ENCODE measurements around the gene NMB. TPM values are rescaled to one million over a fixed set of nuclear protein-coding genes. Genes with fewer than 3 reads are reported as not detected.

Gene NMB
- total RNA-seq, 1 experiment from 2014 or later = 11.5 TPM

GRCh38 chr15:84699538-84700191 lies 41.7 kb upstream of the NMB start:
- Mint-ChIP-seq H3K4me1 (no peaks in the 10 kb centered on the region), H3K4me3 (no peak overlapping the region), H3K9me3 (no peaks in the 10 kb centered on the region), H3K36me3 (ENCODE audit: insufficient read depth in 1 of 3, low read depth in 3 of 3) (peaks cover 0 to 6% (median 0%) of the 10 kb centered on the region in 3 experiments; a peak in 2 of 7 replicates), H3K27ac (peak overlapping the region in 2 of 3 experiments; percentile 44 to 46; a peak in 5 of 7 replicates), H3K27me3 (ENCODE audit: low read depth) (no peaks in the 10 kb centered on the region)
- Histone ChIP-seq H2BK12ac (ENCODE audit: insufficient read length, low read depth, low read length) (no peak overlapping the region), H2AFZ (ENCODE audit: low read length) (no peak overlapping the region), H3K56ac (ENCODE audit: insufficient read length, low read depth, low read length) (no peak overlapping the region), H3K14ac (ENCODE audit: insufficient read depth, low read length) (no peak overlapping the region), H3K9ac (ENCODE audit: extremely low read depth, insufficient read length, low read length) (no peak overlapping the region), H2BK20ac (ENCODE audit: low read depth, low read length, poor library complexity, severe bottlenecking) (no peak overlapping the region), H4K20me1 (ENCODE audit: control insufficient read depth, insufficient read depth, insufficient read length) (no peaks in the 10 kb centered on the region), H2BK15ac (ENCODE audit: low read depth, low read length) (no peak overlapping the region), H4K8ac (replicated peaks; ENCODE audit: insufficient read length, low read depth, low read length) (no peak overlapping the region), H3K23me2 (ENCODE audit: insufficient read length, low read depth, low read length, poor library complexity, severe bottlenecking) (no peaks in the 10 kb centered on the region), H3K4me2 (ENCODE audit: insufficient read depth, insufficient read length, low read length) (no peak overlapping the region), H3K18ac (ENCODE audit: insufficient read length, low read depth, low read length) (no peak overlapping the region), H3K4ac (ENCODE audit: low read depth, low read length) (no peak overlapping the region), H2BK5ac (ENCODE audit: insufficient read length, low read length) (no peak overlapping the region), H3K9me3 (ENCODE audit: control insufficient read depth, low read depth, low read length) (no peaks in the 10 kb centered on the region), H3K27me3 (ENCODE audit: insufficient read depth, low read length) (no peaks in the 10 kb centered on the region), H3K27ac (ENCODE audit: insufficient read length, low read depth, low read length) (no peak overlapping the region), H4K91ac (ENCODE audit: insufficient read length, low read depth, low read length) (no peak overlapping the region), H3T11ph (ENCODE audit: low read length) (no peak overlapping the region), H3K79me2 (ENCODE audit: insufficient read depth, low read length) (peaks cover 30% of the 10 kb centered on the region; the same call in 1 of the 2 replicates), H3K79me1 (ENCODE audit: insufficient read depth, low read depth, low read length, poor library complexity, severe bottlenecking) (peaks cover 9% of the 10 kb centered on the region), H2BK120ac (ENCODE audit: low read depth, low read length, poor library complexity, severe bottlenecking) (no peak overlapping the region), H2AK5ac (ENCODE audit: insufficient read length, low read length) (no peak overlapping the region), H3K23ac (ENCODE audit: insufficient read length, low read depth, low read length) (no peak overlapping the region), H4K5ac (ENCODE audit: insufficient read length, low read depth, low read length) (no peak overlapping the region), H3K4me1 (ENCODE audit: insufficient read depth, low read length) (no peaks in the 10 kb centered on the region)
- WGBS (ENCODE audit: extremely low coverage, insufficient read length, low lambda C conversion rate) = no CpG with 5 or more reads among the region's 8 CpGs
- no peak for DNase-seq
- no peak for TF ChIP-seq CTCF (conservative IDR thresholded peaks at IDR 0.05)

All from H9 (cell line).